ENCODE results near the gene GJC1. TPM values are rescaled to one million over a fixed set of nuclear protein-coding genes. Genes with fewer than 3 reads are reported as not detected.
A peak's percentile ranks its signal among the peaks of the same experiment; 100 is the strongest.

Gene GJC1
- total and polyA plus RNA-seq, 2 of the 8 experiments (the other 6 are each of a cell fraction or from before 2014, with no cell fraction given) = 29.1 to 154 TPM

GRCh38 chr17:44830359-44831288, 537 bp upstream of the GJC1 start (continued):
- no peak for TF ChIP-seq USF2 (IDR thresholded peaks at IDR 0.05; ENCODE audit: low read length)
- no peak for TF ChIP-seq GABPA (IDR thresholded peaks at IDR 0.05; ENCODE audit: borderline replicate concordance, insufficient read depth, low read length)
- TF ChIP-seq PHF8 (conservative IDR thresholded peaks at IDR 0.05; ENCODE audit: low read depth, low read length) = peak; percentile 70
- no peak for TF ChIP-seq JUN (IDR thresholded peaks at IDR 0.05; ENCODE audit: low read depth, low read length)
- TF ChIP-seq EGR1 (IDR thresholded peaks at IDR 0.05; ENCODE audit: borderline replicate concordance, low read depth, low read length) = no peak
- TF ChIP-seq CTCF (IDR thresholded peaks at IDR 0.05; ENCODE audit: control extremely low read depth in 1 of 3, insufficient read depth in 1 of 3, low read depth in 1 of 3, low read length in 3 of 3) = no peak
- TF ChIP-seq YY1 (IDR thresholded peaks at IDR 0.05; ENCODE audit: low read depth, low read length) = no peak
- TF ChIP-seq SUZ12 (IDR thresholded peaks at IDR 0.05; ENCODE audit: low read length) = peak; percentile 39; the same call in 1 of the 2 replicates
- no peak; the same call in none of the 2 replicates for TF ChIP-seq RBBP5 (IDR thresholded peaks at IDR 0.05; ENCODE audit: borderline replicate concordance, low read depth, low read length)
- no peak for TF ChIP-seq KDM5A (IDR thresholded peaks at IDR 0.05; ENCODE audit: low read length)
- TF ChIP-seq SIRT6 (IDR thresholded peaks at IDR 0.05; ENCODE audit: low read length) = no peak
- TF ChIP-seq CHD2 (IDR thresholded peaks at IDR 0.05; ENCODE audit: low read length) = no peak
- no peak for TF ChIP-seq BRCA1 (IDR thresholded peaks at IDR 0.05; ENCODE audit: low read depth, low read length)
- TF ChIP-seq EZH2 (IDR thresholded peaks at IDR 0.05; ENCODE audit: low read depth, low read length, severe bottlenecking) = no peak
- no peak for TF ChIP-seq GTF2F1 (IDR thresholded peaks at IDR 0.05; ENCODE audit: borderline replicate concordance, low read depth, low read length)
- TF ChIP-seq SIX5 (IDR thresholded peaks at IDR 0.05; ENCODE audit: low read depth, low read length) = no peak
- TF ChIP-seq SIN3A (conservative IDR thresholded peaks at IDR 0.05 in 1 of 2, IDR thresholded peaks at IDR 0.05 in 1 of 2; ENCODE audit: low read depth in 1 of 2, low read length in 2 of 2) = 0 out of 4 replicates have a peak, but pooled peaks of 1 of the 2 experiments have one; percentile 6
- 0 out of 2 replicates have a peak, but pooled peaks have one; percentile 48 for TF ChIP-seq TAF1 (IDR thresholded peaks at IDR 0.05; ENCODE audit: low read depth, low read length)
- TF ChIP-seq ZNF274 (IDR thresholded peaks at IDR 0.05; ENCODE audit: borderline replicate concordance, extremely low read depth, low read length) = no peak

All from H1 (cell line).